Neural progenitor cell (in vitro differentiated cells): ENCODE results near the gene KIF2A. TPM values are rescaled to one million over a fixed set of nuclear protein-coding genes. Genes with fewer than 3 reads are reported as not detected.

ENCODE experiments used
- DNase-seq: peaks from one replicate; pipeline ENCODE4 v3.0.0-alpha.2; 2016; ENCODE audit warnings: low spot score
- H2AFZ ChIP-seq: fragments of 200-600 bp; sonication (generic); replicated peaks from 2 replicates; pipeline ENCODE4 v1.6.1; 2016; ENCODE audit warnings: antibody characterized with exemption
- H3F3A ChIP-seq: fragments of 200-600 bp; sonication (generic); 2 replicates; pipeline ENCODE4 v1.6.1; 2016; ENCODE audit warnings: antibody characterized with exemption, low read depth
- H3K27ac ChIP-seq: fragments of 200-600 bp; sonication (generic); 2 replicates; pipeline ENCODE4 v1.5.1; 2016; ENCODE audit warnings: mild to moderate bottlenecking
- H3K27me3 ChIP-seq: fragments of 200-600 bp; sonication (generic); 2 replicates; pipeline ENCODE4 v1.6.1; 2016; ENCODE audit warnings: mild to moderate bottlenecking, moderate library complexity
- H3K36me3 ChIP-seq: fragments of 200-600 bp; sonication (generic); 2 replicates; pipeline ENCODE4 v1.5.1; 2016
- H3K4me1 ChIP-seq: fragments of 200-600 bp; sonication (generic); 2 replicates; pipeline ENCODE4 v1.6.1; 2016; ENCODE audit warnings: mixed run types
- H3K4me2 ChIP-seq: fragments of 200-600 bp; sonication (generic); 2 replicates; pipeline ENCODE4 v1.6.1; 2016
- H3K4me3 ChIP-seq: fragments of 200-600 bp; sonication (generic); 2 replicates; pipeline ENCODE4 v1.5.1; 2016
- H3K79me2 ChIP-seq: fragments of 200-600 bp; sonication (generic); 2 replicates; pipeline ENCODE4 v1.6.1; 2016; ENCODE audit warnings: low read depth
- H3K9ac ChIP-seq: fragments of 200-600 bp; sonication (generic); 2 replicates; pipeline ENCODE4 v1.6.1; 2016
- H3K9me3 ChIP-seq: fragments of 200-600 bp; sonication (generic); 2 replicates; pipeline ENCODE4 v1.5.1; 2016; ENCODE audit warnings: low read depth
- H4K20me1 ChIP-seq: fragments of 200-600 bp; sonication (generic); 2 replicates; pipeline ENCODE4 v1.6.1; 2016; ENCODE audit warnings: low read depth
- H3K27ac Mint-ChIP-seq: 3 replicates; pipeline ENCODE4 v1.8.0; 2021; ENCODE audit warnings: mixed read lengths
- H3K27me3 Mint-ChIP-seq: 2 replicates; pipeline ENCODE4 v1.8.0; 2022; ENCODE audit warnings: low read depth, mild to moderate bottlenecking, inconsistent platforms, moderate library complexity, mixed read lengths; ENCODE audit not compliant: insufficient read depth
- H3K36me3 Mint-ChIP-seq: 3 replicates; pipeline ENCODE4 v1.8.0; 2021; ENCODE audit warnings: mixed read lengths
- H3K4me1 Mint-ChIP-seq: 3 replicates; pipeline ENCODE4 v1.8.0; 2021; ENCODE audit warnings: mixed read lengths
- H3K4me3 Mint-ChIP-seq: 3 replicates; pipeline ENCODE4 v1.8.0; 2021; ENCODE audit warnings: mild to moderate bottlenecking, moderate library complexity, mixed read lengths
- H3K9me3 Mint-ChIP-seq: 3 replicates; pipeline ENCODE4 v1.8.0; 2020; ENCODE audit warnings: mixed read lengths
- EZH2 ChIP-seq: fragments of 200-600 bp; sonication (generic); IDR thresholded peaks from 2 replicates; pipeline ENCODE4 v1.6.1; 2017; ENCODE audit warnings: antibody characterized with exemption, mild to moderate bottlenecking, moderate library complexity
- EZH2phosphoT487 ChIP-seq: fragments of 200-600 bp; sonication (generic); IDR thresholded peaks from 2 replicates; pipeline ENCODE4 v1.6.1; 2017; ENCODE audit warnings: antibody characterized with exemption
- total RNA-seq: library from RNA; depleted of rRNA; stranded (reverse); fragments of >200 nt; gene quantifications from 2 replicates; pipeline ENCODE4 v1.2.3, GENCODE V29; 2015; ENCODE audit warnings: low replicate concordance
- TF ChIP-seq, protein P1 (sequence below): fragments of 200-600 bp; sonication (generic); IDR thresholded peaks from 2 replicates; pipeline ENCODE4 v1.5.1; 2017; ENCODE audit warnings: antibody characterized with exemption, mild to moderate bottlenecking

The KIF2A gene
- total RNA-seq, 1 donor from 2014 or later: 114 TPM

DNA sequence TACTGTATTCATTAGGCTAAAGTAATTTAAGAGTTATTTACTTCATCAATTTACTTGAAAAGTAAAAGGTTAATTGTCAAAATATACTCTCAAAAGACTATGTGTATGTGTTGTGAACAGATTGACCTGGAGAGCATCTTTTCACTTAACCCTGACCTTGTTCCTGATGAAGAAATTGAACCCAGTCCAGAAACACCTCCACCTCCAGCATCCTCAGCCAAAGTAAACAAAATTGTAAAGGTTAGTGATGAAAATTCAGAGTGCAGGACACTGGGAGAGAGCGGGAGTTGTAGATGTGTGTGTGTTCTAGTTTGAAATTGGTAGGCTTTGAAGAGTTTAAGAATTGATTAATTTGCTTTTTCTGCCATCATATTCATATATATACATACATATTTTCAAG, 41.9 kb downstream of the KIF2A start:
- no peaks in the 10 kb centered on the region for H3K4me1 ChIP-seq
- Mint-ChIP-seq H3K27ac (no peak overlapping the region), H3K36me3 (peaks cover 23% of the 10 kb centered on the region), H3K4me1 (no peaks in the 10 kb centered on the region), H3K27me3 (no peaks in the 10 kb centered on the region), H3K4me3 (no peak overlapping the region), H3K9me3 (peaks cover 6% of the 10 kb centered on the region)
- no peak overlapping the region for H3K4me2 ChIP-seq
- peaks cover 47% of the 10 kb centered on the region for H3K79me2 ChIP-seq
- H3F3A ChIP-seq: no peaks in the 10 kb centered on the region
- H2AFZ ChIP-seq: no peak overlapping the region
- TF ChIP-seq, protein P1, sequence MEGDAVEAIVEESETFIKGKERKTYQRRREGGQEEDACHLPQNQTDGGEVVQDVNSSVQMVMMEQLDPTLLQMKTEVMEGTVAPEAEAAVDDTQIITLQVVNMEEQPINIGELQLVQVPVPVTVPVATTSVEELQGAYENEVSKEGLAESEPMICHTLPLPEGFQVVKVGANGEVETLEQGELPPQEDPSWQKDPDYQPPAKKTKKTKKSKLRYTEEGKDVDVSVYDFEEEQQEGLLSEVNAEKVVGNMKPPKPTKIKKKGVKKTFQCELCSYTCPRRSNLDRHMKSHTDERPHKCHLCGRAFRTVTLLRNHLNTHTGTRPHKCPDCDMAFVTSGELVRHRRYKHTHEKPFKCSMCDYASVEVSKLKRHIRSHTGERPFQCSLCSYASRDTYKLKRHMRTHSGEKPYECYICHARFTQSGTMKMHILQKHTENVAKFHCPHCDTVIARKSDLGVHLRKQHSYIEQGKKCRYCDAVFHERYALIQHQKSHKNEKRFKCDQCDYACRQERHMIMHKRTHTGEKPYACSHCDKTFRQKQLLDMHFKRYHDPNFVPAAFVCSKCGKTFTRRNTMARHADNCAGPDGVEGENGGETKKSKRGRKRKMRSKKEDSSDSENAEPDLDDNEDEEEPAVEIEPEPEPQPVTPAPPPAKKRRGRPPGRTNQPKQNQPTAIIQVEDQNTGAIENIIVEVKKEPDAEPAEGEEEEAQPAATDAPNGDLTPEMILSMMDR: no peak
- TF ChIP-seq EZH2 (no peak), EZH2phosphoT487 (no peak)
- DNase-seq: no peak
- H3K4me3 ChIP-seq: no peak overlapping the region
- peaks cover 10% of the 10 kb centered on the region for H3K36me3 ChIP-seq
- H3K27me3 ChIP-seq: no peaks in the 10 kb centered on the region
- no peak overlapping the region for H3K27ac ChIP-seq
- H3K9me3 ChIP-seq: no peaks in the 10 kb centered on the region
- H3K9ac ChIP-seq: no peak overlapping the region
- H4K20me1 ChIP-seq: peaks cover 31% of the 10 kb centered on the region

DNA sequence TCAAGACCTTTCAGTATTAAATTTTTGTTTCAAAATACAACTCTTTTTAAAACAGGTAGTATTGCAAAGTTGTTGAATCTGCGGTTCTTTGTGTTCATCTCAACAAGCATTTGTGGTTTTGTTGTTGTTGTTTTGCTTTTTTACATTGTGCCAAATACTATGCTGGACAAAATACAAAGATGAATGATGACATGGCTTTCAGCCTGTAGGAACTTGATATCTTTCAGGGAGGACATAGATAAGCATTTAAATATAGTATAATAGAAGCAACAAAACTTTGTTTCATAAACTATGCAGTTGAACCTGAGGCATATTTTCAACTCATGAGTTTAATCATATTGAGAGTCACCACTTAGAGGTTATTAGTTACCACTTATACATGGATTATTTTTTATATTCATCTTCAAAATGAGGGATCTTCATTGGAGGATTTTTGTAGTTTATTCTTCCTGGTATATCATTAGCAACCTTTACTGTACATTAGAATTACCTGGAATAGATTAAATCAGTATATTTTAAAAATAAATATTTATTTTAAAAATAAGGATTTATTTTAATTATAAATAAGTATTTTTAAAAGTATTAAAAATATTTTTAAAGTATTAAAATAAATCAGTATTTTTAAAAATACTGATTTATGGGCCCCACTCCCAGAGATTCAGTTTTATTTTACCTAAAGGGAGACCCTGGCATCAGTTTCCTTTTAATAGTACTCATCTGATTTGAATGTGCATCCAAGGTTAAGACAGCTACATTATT, 42.9 kb downstream of the KIF2A start:
- Mint-ChIP-seq H3K4me1 (no peaks in the 10 kb centered on the region), H3K36me3 (peaks cover 14% of the 10 kb centered on the region), H3K4me3 (no peak overlapping the region), H3K9me3 (peaks cover 3% of the 10 kb centered on the region), H3K27ac (no peak overlapping the region), H3K27me3 (no peaks in the 10 kb centered on the region)
- peaks cover 37% of the 10 kb centered on the region for H3K79me2 ChIP-seq
- no peaks in the 10 kb centered on the region for H3K9me3 ChIP-seq
- H4K20me1 ChIP-seq: peaks cover 24% of the 10 kb centered on the region
- TF ChIP-seq EZH2phosphoT487: no peak
- TF ChIP-seq, protein P1: no peak
- TF ChIP-seq EZH2: no peak
- no peak overlapping the region for H2AFZ ChIP-seq
- no peak overlapping the region for H3K27ac ChIP-seq
- H3F3A ChIP-seq: no peaks in the 10 kb centered on the region
- H3K4me3 ChIP-seq: no peak overlapping the region
- no peak overlapping the region for H3K9ac ChIP-seq
- H3K4me1 ChIP-seq: no peaks in the 10 kb centered on the region
- H3K4me2 ChIP-seq: no peak overlapping the region
- DNase-seq: no peak
- H3K27me3 ChIP-seq: no peaks in the 10 kb centered on the region
- peaks cover 20% of the 10 kb centered on the region for H3K36me3 ChIP-seq

DNA sequence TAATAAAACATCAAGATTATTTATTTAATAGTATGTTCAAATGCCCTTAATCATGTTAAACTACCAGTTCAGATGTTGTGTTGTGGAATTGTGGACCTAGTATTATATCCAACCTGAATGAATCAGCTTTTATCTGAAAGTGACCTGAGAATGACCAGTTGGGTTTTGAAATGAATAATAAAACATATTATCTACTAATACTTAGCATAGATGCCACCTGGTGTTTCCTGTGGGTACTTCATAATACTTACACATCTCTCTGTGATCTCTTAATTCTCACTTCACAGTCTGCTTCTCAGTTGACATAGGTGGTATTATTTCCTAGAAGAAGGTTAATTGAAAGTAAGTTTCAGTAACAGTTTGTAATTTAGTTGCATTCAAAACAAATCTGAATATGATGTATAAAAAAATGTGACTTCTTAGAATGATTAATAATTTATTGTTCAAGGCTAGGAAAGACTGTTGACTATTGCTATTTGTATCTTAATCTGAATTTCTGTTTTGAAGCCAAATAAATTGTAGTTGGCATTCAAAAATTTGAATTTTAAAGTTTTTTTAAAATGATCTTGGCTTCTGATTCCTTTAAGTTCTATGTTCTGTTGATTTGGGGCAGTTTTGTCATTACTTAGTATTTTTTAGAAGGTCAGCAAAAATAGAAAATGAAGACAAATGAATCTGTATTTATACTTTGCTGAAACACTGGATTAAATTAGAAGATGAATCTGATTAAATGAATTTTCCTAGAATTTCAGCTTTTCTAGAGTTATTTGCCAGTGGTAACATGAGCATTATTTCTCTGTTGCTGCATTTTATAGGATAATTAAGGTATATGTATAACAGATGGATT, 48.2 kb downstream of the KIF2A start:
- no peaks in the 10 kb centered on the region for H3K4me1 ChIP-seq
- peaks cover 29% of the 10 kb centered on the region for H3K36me3 ChIP-seq
- H3K4me2 ChIP-seq: no peak overlapping the region
- no peaks in the 10 kb centered on the region for H3K27me3 Mint-ChIP-seq
- H3K4me3 ChIP-seq: no peak overlapping the region
- peak; percentile 44 for DNase-seq
- H2AFZ ChIP-seq: no peak overlapping the region
- H3K36me3 Mint-ChIP-seq: peaks cover 6% of the 10 kb centered on the region
- H3K79me2 ChIP-seq: no peaks in the 10 kb centered on the region
- no peak overlapping the region for H3K4me3 Mint-ChIP-seq
- no peaks in the 10 kb centered on the region for H3K9me3 ChIP-seq
- no peak overlapping the region for H3K27ac ChIP-seq
- H4K20me1 ChIP-seq: no peaks in the 10 kb centered on the region
- no peaks in the 10 kb centered on the region for H3K9me3 Mint-ChIP-seq
- H3K9ac ChIP-seq: no peak overlapping the region
- no peaks in the 10 kb centered on the region for H3K27me3 ChIP-seq
- H3K27ac Mint-ChIP-seq: no peak overlapping the region
- TF ChIP-seq EZH2phosphoT487: no peak
- TF ChIP-seq, protein P1: peak; percentile 52
- TF ChIP-seq EZH2: no peak
- no peaks in the 10 kb centered on the region for H3F3A ChIP-seq
- no peaks in the 10 kb centered on the region for H3K4me1 Mint-ChIP-seq
